Activated naive CD4-positive, alpha-beta T cell treated with anti-CD3 and anti-CD28 coated beads, Interleukin-2, amount 50 U/mL, for 72 hours (primary cell): ENCODE measurements around the gene PDE3A. TPM values are rescaled to one million over a fixed set of nuclear protein-coding genes. Genes with fewer than 3 reads are reported as not detected.

Experiments used
- ATAC-seq, 2 donors: fragments of 150-1000 bp; cut with Tn5 transposase; 2 replicates each; pipeline ENCODE4 v1.10.0; 2021; ENCODE audit warnings: mild to moderate bottlenecking in 2 of 2, moderate library complexity in 2 of 2
- DNase-seq, 2 donors: peaks; one replicate each; pipeline ENCODE4 v3.0.0; 2021 to 2022; ENCODE audit warnings: low spot score in 2 of 2
- H3K27ac Mint-ChIP-seq, 2 donors: one replicate each; pipeline ENCODE4 v1.8.0; 2022; ENCODE audit warnings: mild to moderate bottlenecking in 2 of 2, mixed read lengths in 2 of 2
- H3K36me3 Mint-ChIP-seq, 2 donors: one replicate each; pipeline ENCODE4 v1.8.0; 2022; ENCODE audit warnings: mixed read lengths in 2 of 2
- H3K9me3 Mint-ChIP-seq, 2 donors: one replicate each; pipeline ENCODE4 v1.8.0; 2022; ENCODE audit warnings: mixed read lengths in 2 of 2
- total RNA-seq, 2 donors: library from RNA; stranded (reverse); gene quantifications; one replicate each; pipeline ENCODE4 v1.2.3, GENCODE V29; 2022

Gene PDE3A
- total RNA-seq, 2 donors from 2014 or later = not detected

GRCh38 chr12:20439626-20440025 lies 71.3 kb downstream of the PDE3A start:
- Mint-ChIP-seq H3K27ac (no peak overlapping the region), H3K9me3 (peaks cover 0 to 4% of the 10 kb centered on the region in 2 donors), H3K36me3 (no peaks in the 10 kb centered on the region)
- DNase-seq (no peak), ATAC-seq (no peak)

GRCh38 chr12:20440408-20440807 lies 72.1 kb downstream of the PDE3A start:
- Mint-ChIP-seq H3K36me3 (no peaks in the 10 kb centered on the region), H3K9me3 (peaks cover 0 to 4% of the 10 kb centered on the region in 2 donors), H3K27ac (no peak overlapping the region)
- DNase-seq (no peak), ATAC-seq (no peak)

- DNase-seq = no peak
Observed at GRCh38 chr12:20442322-20442721, 74.0 kb downstream of the PDE3A start.

GRCh38 chr12:20443255-20443654 lies 74.9 kb downstream of the PDE3A start:
- ATAC-seq (no peak), DNase-seq (no peak)
- H3K27ac Mint-ChIP-seq = no peak overlapping the region
- H3K9me3 Mint-ChIP-seq = peaks cover 4% of the 10 kb centered on the region in 2 donors
- H3K36me3 Mint-ChIP-seq = no peaks in the 10 kb centered on the region

More at GRCh38 chr12:20442322-20442721, 74.0 kb downstream of the PDE3A start:
- peaks cover 0 to 4% of the 10 kb centered on the region in 2 donors for H3K9me3 Mint-ChIP-seq
- H3K36me3 Mint-ChIP-seq = no peaks in the 10 kb centered on the region
- H3K27ac Mint-ChIP-seq = no peak overlapping the region
- no peak for ATAC-seq

GRCh38 chr12:20443792-20444191 lies 75.5 kb downstream of the PDE3A start:
- Mint-ChIP-seq H3K36me3 (no peaks in the 10 kb centered on the region), H3K9me3 (peaks cover 4% of the 10 kb centered on the region in 2 donors), H3K27ac (no peak overlapping the region)
- DNase-seq (no peak), ATAC-seq (no peak)

GRCh38 chr12:20444595-20445170 lies 76.3 kb downstream of the PDE3A start:
- H3K9me3 Mint-ChIP-seq = peaks cover 4% of the 10 kb centered on the region in 2 donors
- H3K36me3 Mint-ChIP-seq = no peaks in the 10 kb centered on the region
- DNase-seq (no peak), ATAC-seq (no peak)
- no peak overlapping the region for H3K27ac Mint-ChIP-seq

- no peak overlapping the region for H3K27ac Mint-ChIP-seq
- no peaks in the 10 kb centered on the region for H3K36me3 Mint-ChIP-seq
- DNase-seq = no peak
- H3K9me3 Mint-ChIP-seq = peaks cover 4% of the 10 kb centered on the region in 2 donors
- ATAC-seq = no peak
Observed at GRCh38 chr12:20445687-20446086, 77.3 kb downstream of the PDE3A start.

- no peaks in the 10 kb centered on the region for H3K36me3 Mint-ChIP-seq
- ATAC-seq = no peak
- DNase-seq = no peak
- peaks cover 4% of the 10 kb centered on the region in 2 donors for H3K9me3 Mint-ChIP-seq
- H3K27ac Mint-ChIP-seq = no peak overlapping the region
Observed at GRCh38 chr12:20446836-20447235, 78.5 kb downstream of the PDE3A start.

GRCh38 chr12:20448781-20449180 lies 80.4 kb downstream of the PDE3A start:
- peaks cover 4% of the 10 kb centered on the region in 2 donors for H3K9me3 Mint-ChIP-seq
- no peak for DNase-seq
- ATAC-seq = no peak
- no peak overlapping the region for H3K27ac Mint-ChIP-seq
- H3K36me3 Mint-ChIP-seq = no peaks in the 10 kb centered on the region

GRCh38 chr12:20450591-20451180 lies 82.3 kb downstream of the PDE3A start:
- no peaks in the 10 kb centered on the region for H3K36me3 Mint-ChIP-seq
- H3K9me3 Mint-ChIP-seq = peaks cover 0 to 4% of the 10 kb centered on the region in 2 donors
- no peak overlapping the region for H3K27ac Mint-ChIP-seq
- ATAC-seq (no peak), DNase-seq (no peak)

GRCh38 chr12:20451761-20452160 lies 83.4 kb downstream of the PDE3A start:
- H3K9me3 Mint-ChIP-seq = peaks cover 0 to 4% of the 10 kb centered on the region in 2 donors
- DNase-seq = no peak
- H3K36me3 Mint-ChIP-seq = no peaks in the 10 kb centered on the region
- H3K27ac Mint-ChIP-seq = no peak overlapping the region
- ATAC-seq = no peak

- DNase-seq (no peak), ATAC-seq (no peak)
- Mint-ChIP-seq H3K27ac (no peak overlapping the region), H3K9me3 (peaks cover 0 to 4% of the 10 kb centered on the region in 2 donors), H3K36me3 (no peaks in the 10 kb centered on the region)
Observed at GRCh38 chr12:20452496-20453010, 84.2 kb downstream of the PDE3A start.

- H3K27ac Mint-ChIP-seq = no peak overlapping the region
- ATAC-seq (no peak), DNase-seq (no peak)
- no peaks in the 10 kb centered on the region for H3K9me3 Mint-ChIP-seq
- no peaks in the 10 kb centered on the region for H3K36me3 Mint-ChIP-seq
Observed at GRCh38 chr12:20453756-20454310, 85.5 kb downstream of the PDE3A start.

GRCh38 chr12:20455001-20455706 lies 86.8 kb downstream of the PDE3A start:
- ATAC-seq = no peak
- Mint-ChIP-seq H3K9me3 (no peaks in the 10 kb centered on the region), H3K36me3 (no peaks in the 10 kb centered on the region), H3K27ac (no peak overlapping the region)
- no peak for DNase-seq

GRCh38 chr12:20457582-20457981 lies 89.2 kb downstream of the PDE3A start:
- ATAC-seq = no peak
- Mint-ChIP-seq H3K36me3 (no peaks in the 10 kb centered on the region), H3K9me3 (no peaks in the 10 kb centered on the region), H3K27ac (no peak overlapping the region)
- DNase-seq = no peak

GRCh38 chr12:20458011-20458410 lies 89.7 kb downstream of the PDE3A start:
- no peaks in the 10 kb centered on the region for H3K36me3 Mint-ChIP-seq
- H3K9me3 Mint-ChIP-seq = no peaks in the 10 kb centered on the region
- ATAC-seq (no peak), DNase-seq (no peak)
- no peak overlapping the region for H3K27ac Mint-ChIP-seq

GRCh38 chr12:20459920-20460319 lies 91.6 kb downstream of the PDE3A start:
- no peak overlapping the region for H3K27ac Mint-ChIP-seq
- no peak for DNase-seq
- no peak for ATAC-seq
- H3K36me3 Mint-ChIP-seq = no peaks in the 10 kb centered on the region
- H3K9me3 Mint-ChIP-seq = no peaks in the 10 kb centered on the region
